SK-N-SH treated with all-trans-retinoic acid at 6 μM for 48 hours (cell line): ENCODE measurements around the gene KCNB1.

Source experiments
- ARNTL ChIP-seq: fragments of 450-650 bp; formaldehyde crosslinking; IDR thresholded peaks from 2 replicates; pipeline ENCODE4 v1.5.0; 2020; ENCODE audit warnings: low read depth, mild to moderate bottlenecking, moderate library complexity, borderline replicate concordance
- ESRRG ChIP-seq: fragments of 250-450 bp; sonication (Bioruptor Pico); IDR thresholded peaks from 2 replicates; pipeline ENCODE4 v1.6.1; 2021; ENCODE audit warnings: mild to moderate bottlenecking
- ISL1 ChIP-seq: fragments of 250-450 bp; sonication (Bioruptor Pico); IDR thresholded peaks from 2 replicates; pipeline ENCODE4 v2.1.2; 2022; ENCODE audit warnings: mild to moderate bottlenecking, moderate library complexity
- RARB ChIP-seq: fragments of 250-450 bp; sonication (Bioruptor Pico); IDR thresholded peaks from 2 replicates; pipeline ENCODE4 v1.8.0; 2021; ENCODE audit warnings: mild to moderate bottlenecking, moderate library complexity
- SNAI2 ChIP-seq: fragments of 250-450 bp; sonication (Bioruptor Pico); IDR thresholded peaks from 2 replicates; pipeline ENCODE4 v1.5.0; 2020; ENCODE audit warnings: mild to moderate bottlenecking, moderate library complexity
- ZFP3 ChIP-seq: fragments of 250-450 bp; sonication (Bioruptor Pico); IDR thresholded peaks from 2 replicates; pipeline ENCODE4 v1.5.0; 2020; ENCODE audit warnings: mild to moderate bottlenecking, moderate library complexity
- ZFP30 ChIP-seq: fragments of 450-650 bp; formaldehyde crosslinking; IDR thresholded peaks from 2 replicates; pipeline ENCODE4 v1.5.0; 2022; ENCODE audit warnings: mild to moderate bottlenecking, moderate library complexity
- ZNF565 ChIP-seq: fragments of 450-650 bp; formaldehyde crosslinking; conservative IDR thresholded peaks from 2 replicates; pipeline ENCODE4 v1.5.0; 2020; ENCODE audit warnings: low read depth, mild to moderate bottlenecking, moderate library complexity
- ZNF70 ChIP-seq: fragments of 450-650 bp; formaldehyde crosslinking; IDR thresholded peaks from 2 replicates; pipeline ENCODE4 v1.5.0; 2020; ENCODE audit warnings: mild to moderate bottlenecking, moderate library complexity
- ZNF8 ChIP-seq: fragments of 450-650 bp; formaldehyde crosslinking; IDR thresholded peaks from 2 replicates; pipeline ENCODE4 v1.5.0; 2020; ENCODE audit warnings: mild to moderate bottlenecking, moderate library complexity
- TF ChIP-seq, protein P1 (sequence below): fragments of 250-450 bp; sonication (Bioruptor Pico); IDR thresholded peaks from 2 replicates; pipeline ENCODE4 v1.5.0; 2020; ENCODE audit warnings: mild to moderate bottlenecking, moderate library complexity
- TF ChIP-seq, protein P2 (sequence below): fragments of 250-450 bp; sonication (Bioruptor Pico); IDR thresholded peaks from 2 replicates; pipeline ENCODE4 v1.8.0; 2021; ENCODE audit warnings: low read depth, mild to moderate bottlenecking, moderate library complexity, borderline replicate concordance
- TF ChIP-seq, protein P3 (sequence below): fragments of 250-450 bp; sonication (Bioruptor Pico); IDR thresholded peaks from 2 replicates; pipeline ENCODE4 v1.8.0; 2020; ENCODE audit warnings: mild to moderate bottlenecking, moderate library complexity, borderline replicate concordance
- TF ChIP-seq, protein P4 (sequence below): fragments of 250-450 bp; sonication (Bioruptor Pico); IDR thresholded peaks from 2 replicates; pipeline ENCODE4 v1.5.1; 2020; ENCODE audit warnings: low read depth, mild to moderate bottlenecking, moderate library complexity

DNA sequence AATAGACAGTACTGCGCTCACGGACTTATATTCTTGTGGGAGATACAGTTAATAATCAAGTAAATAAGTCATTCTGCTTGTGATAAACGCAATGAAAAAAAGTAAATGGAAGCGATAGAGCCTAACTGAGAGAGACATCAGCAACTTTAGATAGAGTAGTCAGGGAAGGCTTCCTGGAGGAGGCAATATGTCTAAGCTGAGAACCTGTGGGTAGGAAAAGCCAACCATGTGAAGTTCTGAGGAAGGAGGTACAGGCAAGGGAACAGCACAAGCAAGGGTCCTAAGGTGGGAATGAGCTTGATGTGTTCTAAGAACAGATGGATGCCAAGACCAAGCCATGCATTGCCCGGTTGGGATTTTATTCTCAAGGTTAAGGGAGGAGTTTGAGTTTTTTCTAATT is 7.2 kb upstream of the KCNB1 start:
- no peak for TF ChIP-seq ZNF70 (CRISPR knock-in tag)
- TF ChIP-seq, protein P1, sequence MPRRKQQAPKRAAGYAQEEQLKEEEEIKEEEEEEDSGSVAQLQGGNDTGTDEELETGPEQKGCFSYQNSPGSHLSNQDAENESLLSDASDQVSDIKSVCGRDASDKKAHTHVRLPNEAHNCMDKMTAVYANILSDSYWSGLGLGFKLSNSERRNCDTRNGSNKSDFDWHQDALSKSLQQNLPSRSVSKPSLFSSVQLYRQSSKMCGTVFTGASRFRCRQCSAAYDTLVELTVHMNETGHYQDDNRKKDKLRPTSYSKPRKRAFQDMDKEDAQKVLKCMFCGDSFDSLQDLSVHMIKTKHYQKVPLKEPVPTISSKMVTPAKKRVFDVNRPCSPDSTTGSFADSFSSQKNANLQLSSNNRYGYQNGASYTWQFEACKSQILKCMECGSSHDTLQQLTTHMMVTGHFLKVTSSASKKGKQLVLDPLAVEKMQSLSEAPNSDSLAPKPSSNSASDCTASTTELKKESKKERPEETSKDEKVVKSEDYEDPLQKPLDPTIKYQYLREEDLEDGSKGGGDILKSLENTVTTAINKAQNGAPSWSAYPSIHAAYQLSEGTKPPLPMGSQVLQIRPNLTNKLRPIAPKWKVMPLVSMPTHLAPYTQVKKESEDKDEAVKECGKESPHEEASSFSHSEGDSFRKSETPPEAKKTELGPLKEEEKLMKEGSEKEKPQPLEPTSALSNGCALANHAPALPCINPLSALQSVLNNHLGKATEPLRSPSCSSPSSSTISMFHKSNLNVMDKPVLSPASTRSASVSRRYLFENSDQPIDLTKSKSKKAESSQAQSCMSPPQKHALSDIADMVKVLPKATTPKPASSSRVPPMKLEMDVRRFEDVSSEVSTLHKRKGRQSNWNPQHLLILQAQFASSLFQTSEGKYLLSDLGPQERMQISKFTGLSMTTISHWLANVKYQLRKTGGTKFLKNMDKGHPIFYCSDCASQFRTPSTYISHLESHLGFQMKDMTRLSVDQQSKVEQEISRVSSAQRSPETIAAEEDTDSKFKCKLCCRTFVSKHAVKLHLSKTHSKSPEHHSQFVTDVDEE (CRISPR knock-in tag): no peak
- TF ChIP-seq, protein P2, sequence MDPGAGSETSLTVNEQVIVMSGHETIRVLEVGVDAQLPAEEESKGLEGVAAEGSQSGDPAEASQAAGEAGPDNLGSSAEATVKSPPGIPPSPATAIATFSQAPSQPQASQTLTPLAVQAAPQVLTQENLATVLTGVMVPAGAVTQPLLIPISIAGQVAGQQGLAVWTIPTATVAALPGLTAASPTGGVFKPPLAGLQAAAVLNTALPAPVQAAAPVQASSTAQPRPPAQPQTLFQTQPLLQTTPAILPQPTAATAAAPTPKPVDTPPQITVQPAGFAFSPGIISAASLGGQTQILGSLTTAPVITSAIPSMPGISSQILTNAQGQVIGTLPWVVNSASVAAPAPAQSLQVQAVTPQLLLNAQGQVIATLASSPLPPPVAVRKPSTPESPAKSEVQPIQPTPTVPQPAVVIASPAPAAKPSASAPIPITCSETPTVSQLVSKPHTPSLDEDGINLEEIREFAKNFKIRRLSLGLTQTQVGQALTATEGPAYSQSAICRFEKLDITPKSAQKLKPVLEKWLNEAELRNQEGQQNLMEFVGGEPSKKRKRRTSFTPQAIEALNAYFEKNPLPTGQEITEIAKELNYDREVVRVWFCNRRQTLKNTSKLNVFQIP (CRISPR knock-in tag): no peak
- no peak for TF ChIP-seq RARB
- TF ChIP-seq ZNF565 (CRISPR knock-in tag): no peak
- TF ChIP-seq, protein P3, sequence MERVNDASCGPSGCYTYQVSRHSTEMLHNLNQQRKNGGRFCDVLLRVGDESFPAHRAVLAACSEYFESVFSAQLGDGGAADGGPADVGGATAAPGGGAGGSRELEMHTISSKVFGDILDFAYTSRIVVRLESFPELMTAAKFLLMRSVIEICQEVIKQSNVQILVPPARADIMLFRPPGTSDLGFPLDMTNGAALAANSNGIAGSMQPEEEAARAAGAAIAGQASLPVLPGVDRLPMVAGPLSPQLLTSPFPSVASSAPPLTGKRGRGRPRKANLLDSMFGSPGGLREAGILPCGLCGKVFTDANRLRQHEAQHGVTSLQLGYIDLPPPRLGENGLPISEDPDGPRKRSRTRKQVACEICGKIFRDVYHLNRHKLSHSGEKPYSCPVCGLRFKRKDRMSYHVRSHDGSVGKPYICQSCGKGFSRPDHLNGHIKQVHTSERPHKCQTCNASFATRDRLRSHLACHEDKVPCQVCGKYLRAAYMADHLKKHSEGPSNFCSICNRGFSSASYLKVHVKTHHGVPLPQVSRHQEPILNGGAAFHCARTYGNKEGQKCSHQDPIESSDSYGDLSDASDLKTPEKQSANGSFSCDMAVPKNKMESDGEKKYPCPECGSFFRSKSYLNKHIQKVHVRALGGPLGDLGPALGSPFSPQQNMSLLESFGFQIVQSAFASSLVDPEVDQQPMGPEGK (CRISPR knock-in tag): no peak
- TF ChIP-seq ZFP3 (CRISPR knock-in tag): no peak
- TF ChIP-seq ZFP30: no peak
- TF ChIP-seq ARNTL: no peak
- TF ChIP-seq, protein P4, sequence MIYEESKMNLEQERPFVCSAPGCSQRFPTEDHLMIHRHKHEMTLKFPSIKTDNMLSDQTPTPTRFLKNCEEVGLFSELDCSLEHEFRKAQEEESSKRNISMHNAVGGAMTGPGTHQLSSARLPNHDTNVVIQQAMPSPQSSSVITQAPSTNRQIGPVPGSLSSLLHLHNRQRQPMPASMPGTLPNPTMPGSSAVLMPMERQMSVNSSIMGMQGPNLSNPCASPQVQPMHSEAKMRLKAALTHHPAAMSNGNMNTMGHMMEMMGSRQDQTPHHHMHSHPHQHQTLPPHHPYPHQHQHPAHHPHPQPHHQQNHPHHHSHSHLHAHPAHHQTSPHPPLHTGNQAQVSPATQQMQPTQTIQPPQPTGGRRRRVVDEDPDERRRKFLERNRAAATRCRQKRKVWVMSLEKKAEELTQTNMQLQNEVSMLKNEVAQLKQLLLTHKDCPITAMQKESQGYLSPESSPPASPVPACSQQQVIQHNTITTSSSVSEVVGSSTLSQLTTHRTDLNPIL (CRISPR knock-in tag): no peak
- no peak for TF ChIP-seq ZNF8
- no peak for TF ChIP-seq SNAI2 (CRISPR knock-in tag)
- no peak for TF ChIP-seq ESRRG (CRISPR knock-in tag)
- TF ChIP-seq ISL1 (CRISPR knock-in tag): no peak
